HG02642 (cell line): ENCODE results near the gene NRG3.

Source experiments
- ATAC-seq: cut with Tn5 transposase; IDR thresholded peaks from one replicate; pipeline ENCODE4 v1.9.1; 2021; ENCODE audit warnings: mild to moderate bottlenecking; ENCODE audit not compliant: unreplicated experiment, poor library complexity

Gene NRG3

GRCh38 chr10:82438277-82438676 lies 563.3 kb downstream of the NRG3 start:
- ATAC-seq, result no peak

- ATAC-seq, result no peak
These were observed 565.8 kb downstream of the NRG3 start for GRCh38 chr10:82440775-82441174.

DNA sequence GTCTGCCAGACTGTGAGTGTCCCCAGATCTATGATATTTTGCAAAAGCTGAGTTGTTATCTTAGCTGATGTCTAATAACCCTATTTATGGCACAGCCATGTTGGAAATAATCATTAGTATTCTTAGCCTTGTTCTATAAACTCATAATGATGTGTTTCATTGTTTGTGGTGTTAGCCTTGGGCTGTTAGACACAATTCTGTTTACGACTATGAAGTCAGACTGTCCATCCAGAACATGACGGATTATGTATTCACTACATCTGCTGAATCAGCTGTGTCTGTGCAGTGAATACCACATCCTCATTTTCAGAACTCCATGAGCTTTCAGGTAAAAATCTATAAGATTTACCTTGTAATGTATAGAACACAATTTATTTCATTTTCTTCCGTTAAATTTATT lies 577.1 kb downstream of the NRG3 start:
- no peak for ATAC-seq

DNA sequence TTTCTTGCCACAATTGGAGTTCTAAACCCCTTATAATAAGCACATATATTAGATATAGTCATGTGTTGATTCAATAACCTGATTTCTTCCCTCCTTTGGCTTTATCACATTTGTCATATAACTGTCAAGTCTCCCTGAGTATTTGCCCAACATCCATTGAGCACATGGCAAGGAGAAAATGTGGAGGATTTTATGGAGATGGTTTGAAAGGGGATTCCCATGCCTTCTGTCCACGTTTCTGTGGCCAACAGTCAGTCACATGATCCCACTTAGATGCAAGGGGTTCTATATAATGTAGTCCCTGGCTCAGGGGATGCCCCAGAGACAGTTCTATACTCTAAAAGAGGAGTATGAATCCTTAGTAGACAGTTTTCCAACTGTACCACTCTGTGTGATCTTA lies 577.7 kb downstream of the NRG3 start:
- no peak for ATAC-seq

- ATAC-seq, result no peak
These were observed 578.8 kb downstream of the NRG3 start for GRCh38 chr10:82453678-82454293.

DNA sequence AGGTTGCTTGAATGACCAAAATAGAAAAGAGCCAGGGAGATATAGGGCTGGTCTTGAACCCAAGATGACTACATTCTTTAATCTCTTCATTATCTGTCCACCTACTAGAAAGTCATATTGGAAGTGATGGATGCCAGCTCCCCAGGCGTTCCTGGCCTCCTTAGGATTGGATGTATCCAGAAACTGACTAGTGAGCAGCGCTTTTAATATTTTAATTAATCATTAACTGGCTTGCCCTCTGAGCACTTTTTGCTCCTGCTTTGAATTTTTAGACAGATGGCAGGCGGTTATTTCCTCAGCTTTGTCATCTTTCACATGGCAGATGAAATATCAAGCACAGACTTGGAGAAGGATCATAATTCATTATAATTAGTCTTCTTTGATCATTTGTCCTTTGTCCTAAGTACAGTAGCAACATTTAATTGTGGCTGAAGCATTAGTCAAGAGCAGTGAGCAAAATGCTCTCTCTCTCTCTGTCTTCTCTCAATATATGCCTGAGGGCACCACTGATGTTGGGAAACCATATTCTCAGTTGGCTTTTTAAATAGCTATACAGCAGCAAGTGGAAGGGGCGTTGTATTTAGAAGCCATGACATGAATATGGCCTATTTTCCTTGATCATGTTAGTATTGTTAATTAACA lies 588.0 kb downstream of the NRG3 start:
- no peak for ATAC-seq

DNA sequence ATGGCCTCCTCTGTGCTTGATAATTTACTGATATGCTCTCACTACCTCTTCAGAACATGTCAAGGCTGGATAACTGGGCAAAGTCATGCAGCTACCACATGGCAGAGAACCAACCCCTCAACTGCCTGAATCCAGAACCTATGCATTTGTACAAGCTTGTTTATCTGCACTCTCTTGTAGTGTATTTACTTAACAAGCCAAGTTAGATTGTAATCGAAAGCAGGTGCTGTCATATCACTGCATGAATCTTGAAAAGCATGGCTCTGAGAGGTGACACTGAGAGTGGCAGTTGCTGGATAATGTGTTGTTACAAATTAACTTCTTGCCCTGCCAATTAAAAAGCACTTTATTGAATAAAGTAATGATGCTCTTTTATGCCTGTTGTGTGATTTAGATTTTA lies 588.6 kb downstream of the NRG3 start:
- ATAC-seq, result no peak

- ATAC-seq, result no peak
These were observed 589.3 kb downstream of the NRG3 start for GRCh38 chr10:82464191-82464818.

DNA sequence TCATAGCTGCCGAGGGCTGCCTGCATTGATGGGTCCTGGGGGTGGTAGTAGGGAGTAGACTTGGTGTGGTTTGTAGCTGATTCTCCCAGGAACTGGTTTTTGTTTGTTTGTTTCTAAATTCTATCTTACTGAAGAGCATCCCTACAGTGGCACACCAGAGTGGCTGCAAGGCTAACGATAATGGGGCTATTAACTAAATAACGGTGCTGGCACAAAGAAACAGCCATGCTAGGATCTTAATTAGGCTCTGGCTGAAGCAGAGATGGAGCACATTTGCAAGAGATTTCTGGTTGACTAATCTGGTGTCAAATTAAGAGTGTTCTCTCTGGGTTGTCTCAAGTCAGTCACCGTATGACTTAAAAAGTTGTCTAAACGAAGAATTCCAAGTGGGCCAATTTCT lies 590.0 kb downstream of the NRG3 start:
- ATAC-seq, result no peak

GRCh38 chr10:82468453-82468852 lies 593.5 kb downstream of the NRG3 start:
- no peak for ATAC-seq

- no peak for ATAC-seq
These were observed 597.7 kb downstream of the NRG3 start for GRCh38 chr10:82472406-82473335.

DNA sequence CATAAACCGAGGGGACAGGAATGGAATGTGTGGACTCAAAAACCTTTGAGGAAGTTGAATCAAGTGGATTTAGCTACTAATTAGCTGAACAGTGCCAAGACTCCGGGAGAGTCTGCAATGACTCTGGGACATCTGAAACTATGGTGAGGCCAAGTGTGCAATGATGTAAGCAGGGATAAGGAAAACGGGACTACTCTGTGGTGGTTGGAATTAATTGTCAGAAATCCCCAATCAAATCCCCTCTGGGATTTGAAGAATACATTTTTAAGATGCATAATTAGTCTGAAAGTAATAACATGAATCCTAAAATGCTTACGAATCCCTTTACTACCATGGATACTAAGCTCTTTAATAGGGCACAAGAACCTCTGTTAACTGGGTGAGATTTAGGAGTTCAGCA lies 602.8 kb downstream of the NRG3 start:
- ATAC-seq, result no peak

- ATAC-seq, result no peak
These were observed 617.7 kb downstream of the NRG3 start for GRCh38 chr10:82492647-82493046.

- ATAC-seq, result no peak
These were observed 621.1 kb downstream of the NRG3 start for GRCh38 chr10:82496114-82496513.

GRCh38 chr10:82497439-82497838 lies 622.4 kb downstream of the NRG3 start:
- ATAC-seq, result no peak

DNA sequence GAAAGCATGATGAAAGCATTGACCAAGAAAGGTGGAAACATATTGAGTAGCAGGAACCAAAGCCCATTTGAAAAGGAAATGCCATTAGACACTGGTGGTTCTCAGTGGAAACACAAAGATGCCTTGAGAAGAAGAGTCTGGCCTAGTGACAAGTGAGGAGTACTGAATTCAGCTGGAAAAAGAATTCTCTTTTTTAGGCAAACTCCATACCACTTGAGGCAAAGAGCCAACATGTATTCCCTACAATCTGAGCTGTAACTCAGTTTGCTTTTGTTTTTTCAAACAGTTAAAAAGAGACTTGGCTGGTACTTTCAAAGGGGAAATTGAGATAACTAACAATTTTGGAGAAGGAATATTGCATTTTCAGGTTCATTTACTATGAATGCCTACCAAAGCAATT lies 624.0 kb downstream of the NRG3 start:
- no peak for ATAC-seq

GRCh38 chr10:82505009-82505408 lies 630.0 kb downstream of the NRG3 start:
- no peak for ATAC-seq

DNA sequence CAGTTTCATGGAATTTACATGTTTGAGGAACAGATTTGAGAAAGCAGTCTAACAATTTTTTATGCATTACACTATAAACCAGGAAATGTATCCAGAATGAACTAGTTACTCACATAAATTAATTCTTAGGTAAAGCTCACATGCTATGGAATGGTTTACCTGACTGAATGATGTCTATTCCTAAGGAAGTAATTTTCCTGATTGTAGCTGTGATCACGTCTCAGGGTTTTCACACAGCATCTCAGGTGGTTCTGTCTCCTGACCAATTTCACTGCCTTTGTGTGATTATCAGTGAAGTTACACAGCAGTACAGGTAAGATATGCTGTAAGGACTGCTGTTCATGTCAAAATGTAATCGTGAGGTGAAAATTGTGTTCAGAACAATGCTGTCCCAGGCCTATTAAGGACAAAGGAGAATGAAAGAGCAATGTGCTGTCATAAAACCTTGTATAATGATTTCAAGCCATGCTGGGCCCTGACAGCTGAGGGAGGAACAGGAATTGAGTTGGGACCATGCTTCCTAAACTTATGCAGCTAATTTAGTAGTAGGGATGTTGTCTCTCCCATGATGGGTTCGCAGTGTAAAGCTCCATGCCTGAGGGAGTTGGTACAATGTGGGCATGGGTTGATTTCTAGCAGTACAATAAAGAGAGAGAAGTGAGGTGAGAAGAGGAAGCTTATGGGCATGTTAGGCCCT lies 631.8 kb downstream of the NRG3 start:
- no peak for ATAC-seq

GRCh38 chr10:82515256-82515655 lies 640.3 kb downstream of the NRG3 start:
- ATAC-seq, result no peak

- ATAC-seq, result no peak
These were observed 654.1 kb downstream of the NRG3 start for GRCh38 chr10:82529062-82529461.
